Stimulated activated CD4-positive, alpha-beta T cell treated with anti-CD3 and anti-CD28 coated beads, Interleukin-15, amount 100 ng/mL, for 48 hours (primary cell): Measurements from ENCODE around the gene ARL2BP.

Experiments used
- DNase-seq, 2 donors: peaks; one replicate each; pipeline ENCODE4 v3.0.0-alpha.2; 2020; ENCODE audit warnings: low read depth in 2 of 2

Gene ARL2BP

DNA sequence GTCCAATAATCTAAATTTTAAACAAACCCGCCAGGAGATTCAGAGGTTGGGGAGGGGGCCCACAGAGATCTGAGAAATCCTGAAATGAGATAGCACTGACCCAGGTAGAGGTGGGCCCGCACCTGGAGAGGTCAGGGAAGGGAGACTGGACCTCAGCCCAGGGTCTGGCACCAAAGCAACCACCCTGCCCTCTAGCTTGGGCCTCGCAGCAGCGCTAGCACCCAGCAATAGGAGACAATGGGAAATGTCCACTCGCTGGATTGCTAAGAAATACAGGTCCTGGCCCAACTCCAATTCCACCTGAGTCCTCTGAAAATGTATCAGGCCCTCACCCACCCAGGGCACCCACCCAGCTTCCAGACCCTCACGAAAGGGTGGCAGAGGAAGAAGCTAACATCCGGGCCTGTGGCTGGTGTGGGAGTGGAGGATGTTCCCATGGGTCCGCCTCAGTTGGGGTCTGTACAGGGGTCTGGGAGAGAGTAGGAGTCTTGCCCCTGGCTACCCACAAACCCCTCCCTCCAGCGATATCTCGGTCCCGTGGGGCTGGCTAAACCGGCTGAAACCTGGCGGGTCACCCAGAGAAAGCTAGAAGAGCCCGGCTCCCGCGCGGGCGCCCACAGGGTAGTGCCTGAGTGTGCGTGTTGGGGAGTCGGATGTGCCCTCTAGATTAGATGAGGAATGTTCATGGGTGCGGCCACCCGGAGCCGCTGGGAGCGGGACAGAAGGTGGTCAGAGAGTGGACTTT, 38.3 kb downstream of the ARL2BP start:
- no peak for DNase-seq

DNA sequence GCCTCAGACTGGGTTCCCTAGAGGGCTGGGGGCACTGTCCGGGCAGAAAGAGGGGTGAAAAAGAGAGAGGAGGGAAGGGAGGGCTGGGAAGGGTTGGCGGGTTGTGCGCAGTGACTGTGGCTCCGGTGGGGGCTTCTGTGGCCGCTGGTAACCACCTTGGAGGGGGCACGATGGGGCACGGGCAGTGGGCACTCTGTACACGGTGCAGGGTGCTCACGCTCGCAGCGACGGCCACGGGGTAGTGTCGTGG, 38.8 kb downstream of the ARL2BP start:
- DNase-seq, result no peak

DNA sequence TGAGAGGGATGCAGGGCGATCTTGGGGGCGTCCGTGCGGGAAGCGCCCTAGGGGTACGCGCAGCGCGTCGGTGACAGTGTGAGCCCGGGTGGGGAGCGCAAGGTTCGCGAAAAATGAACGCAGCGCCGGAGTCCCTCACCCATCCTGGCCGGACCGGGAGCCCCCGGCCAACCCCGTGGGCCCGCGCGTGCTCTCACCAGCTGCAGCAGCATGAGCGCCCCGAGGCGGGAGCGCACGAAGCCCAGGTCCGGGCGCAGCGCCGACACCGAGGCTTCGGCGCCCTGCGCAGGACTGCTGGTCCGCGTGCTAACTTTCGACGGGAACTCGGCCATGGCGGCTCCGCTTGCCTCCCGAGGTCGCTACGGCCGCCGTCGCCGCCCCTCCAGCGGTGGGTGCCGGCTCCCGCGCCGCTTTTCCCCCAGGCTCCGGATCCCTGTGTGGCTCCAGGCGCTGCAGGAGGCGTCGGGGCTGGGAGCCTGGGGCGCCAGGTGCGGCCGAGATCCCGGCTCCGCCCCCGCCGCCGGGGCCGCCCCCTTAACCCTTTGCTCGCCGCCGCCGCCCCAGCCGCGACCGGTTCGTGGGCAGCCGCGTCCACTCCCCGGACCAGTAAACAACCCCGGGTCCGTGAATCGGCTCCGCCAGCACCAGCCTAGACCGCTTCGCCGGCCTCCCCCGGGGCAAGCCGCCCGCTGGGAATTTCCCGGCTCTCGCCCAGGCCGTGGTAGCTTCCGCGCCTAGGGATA, 39.3 kb downstream of the ARL2BP start, which contains the start of gene PLLP:
TSS of gene PLLP (minus strand) at position 464 of the 743 bp plus-strand sequence. CDS start at position 332, 132 bp downstream.
- DNase-seq, result no peak

DNA sequence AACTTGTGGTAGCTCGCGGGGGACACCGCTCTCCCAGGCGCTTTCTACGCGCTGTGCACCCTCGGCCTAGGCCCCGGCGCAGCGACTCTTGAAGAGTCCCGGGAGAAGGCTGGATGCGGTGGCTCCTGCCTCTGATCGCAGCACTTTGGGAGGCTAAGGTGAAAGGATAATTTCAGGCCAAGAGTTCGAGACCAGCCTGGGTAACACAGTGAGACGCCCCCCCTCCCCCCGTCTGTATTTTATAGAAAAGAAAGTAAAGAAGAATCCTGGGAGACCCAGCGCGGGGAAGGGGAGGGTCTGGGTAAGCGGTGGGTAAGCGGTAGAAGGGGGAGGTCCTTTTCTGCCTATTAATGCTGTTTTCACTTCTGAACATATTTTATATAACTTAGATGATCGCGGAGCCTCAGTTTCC, 39.9 kb downstream of the ARL2BP start:
- DNase-seq, result no peak

DNA sequence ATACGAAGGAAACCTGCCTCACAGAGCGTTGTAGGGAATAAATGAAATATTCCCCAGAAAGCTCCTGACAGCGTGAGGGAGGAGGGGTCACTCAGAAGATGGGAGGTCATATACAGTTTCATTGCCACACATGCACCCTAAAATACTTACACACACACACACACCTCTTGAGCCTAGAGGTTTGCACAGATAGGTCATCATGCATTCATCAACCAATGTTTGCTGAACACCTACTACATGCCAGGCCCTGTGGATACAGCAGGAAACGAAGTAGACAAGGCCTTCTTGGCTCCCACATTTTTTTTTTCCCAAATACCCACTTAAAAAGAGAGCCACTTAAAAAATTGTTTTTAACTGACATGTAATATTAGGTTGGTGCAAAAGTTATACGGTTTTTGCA, 40.3 kb downstream of the ARL2BP start:
- DNase-seq, result no peak

DNA sequence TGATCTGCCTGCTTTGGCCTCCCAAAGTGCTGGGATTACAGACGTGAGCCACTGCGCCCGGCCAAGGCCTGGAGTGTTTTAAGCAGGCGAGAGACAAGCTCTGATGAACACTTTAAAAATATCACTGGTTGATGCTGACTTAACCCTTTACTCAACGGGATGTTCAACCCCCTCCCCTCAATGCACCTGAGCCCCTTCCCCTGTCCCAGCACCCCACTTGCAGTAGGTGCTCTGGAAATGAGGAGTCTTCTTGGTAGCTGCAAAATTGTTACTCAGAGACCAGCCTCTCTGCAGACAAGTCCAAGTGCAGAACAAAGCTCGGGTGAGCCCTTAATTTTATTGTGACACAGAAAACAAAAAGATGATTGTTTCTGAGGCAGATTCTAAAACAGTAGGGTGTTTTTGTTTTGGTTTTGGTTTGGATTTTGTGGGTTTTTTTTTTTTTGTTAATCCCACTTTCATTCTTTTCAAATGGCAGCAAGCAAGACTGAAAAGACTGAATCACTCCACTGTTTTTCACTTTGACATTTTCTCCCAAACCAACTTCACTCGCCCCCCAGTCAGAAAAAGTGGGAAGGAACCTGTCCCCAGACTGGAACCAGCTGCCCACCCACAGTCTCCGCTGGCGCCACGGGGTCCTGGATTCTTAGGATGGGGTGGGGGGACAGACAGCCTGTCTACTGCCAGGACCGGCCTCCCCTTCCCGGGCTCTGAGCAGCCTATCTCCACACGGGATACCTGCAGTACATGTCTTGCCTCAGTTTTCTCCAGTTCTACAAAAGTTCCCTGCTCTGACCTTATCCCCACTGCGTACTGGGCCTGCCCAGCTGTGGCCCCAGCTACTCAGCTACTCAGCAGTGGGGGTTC, 44.6 kb downstream of the ARL2BP start:
- no peak for DNase-seq

DNA sequence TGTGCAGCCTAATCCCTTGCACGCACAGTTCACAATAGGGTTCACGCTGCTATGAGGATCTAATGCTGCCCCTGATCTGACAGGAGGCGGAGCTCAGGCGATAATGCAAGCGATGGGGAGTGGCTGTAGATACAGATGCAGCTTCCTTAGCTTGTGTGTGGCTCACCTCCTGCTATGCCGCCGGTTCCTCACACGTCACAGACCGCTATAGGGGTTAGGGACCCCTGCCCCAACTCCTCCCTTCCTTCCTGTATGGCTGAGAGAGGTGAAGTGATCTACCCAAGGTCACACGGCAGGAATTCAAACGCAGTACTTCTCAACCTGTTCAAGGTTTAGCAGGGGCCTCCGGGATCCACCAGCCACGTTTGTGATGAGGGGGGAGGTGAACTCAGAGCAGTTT, 52.8 kb downstream of the ARL2BP start:
- no peak for DNase-seq

DNA sequence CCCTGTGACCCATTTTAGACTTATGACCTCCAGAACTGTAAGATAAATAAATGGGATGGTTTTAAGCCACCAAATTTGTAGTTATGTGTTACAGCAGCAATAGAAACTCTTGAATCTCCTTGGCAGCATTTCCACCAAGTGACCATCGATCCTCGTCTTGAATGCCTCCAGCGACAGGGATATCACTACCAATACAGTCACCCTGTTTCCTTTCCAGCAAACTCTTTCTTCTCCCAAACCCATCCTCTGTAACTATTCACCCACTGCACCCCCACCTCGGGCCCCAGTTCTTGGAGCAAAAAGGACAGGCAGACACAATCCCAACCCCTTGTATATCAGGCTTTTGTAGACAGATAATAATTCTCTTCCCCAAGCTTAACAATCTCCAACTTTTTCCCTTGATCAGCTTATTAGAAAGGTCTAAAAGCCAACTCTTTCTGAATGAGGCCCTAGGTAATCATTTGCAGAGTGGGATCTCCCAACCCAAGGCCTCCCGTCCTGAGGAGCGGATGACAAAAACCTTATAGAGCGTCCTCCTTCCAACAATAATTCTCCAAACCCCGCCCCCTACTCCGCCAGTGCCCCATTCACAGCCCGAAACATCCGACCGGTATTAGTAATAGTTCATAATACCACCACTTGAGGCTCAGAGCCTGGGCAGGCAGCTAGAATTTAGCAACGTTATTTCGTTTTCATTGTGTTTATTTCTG, 54.1 kb downstream of the ARL2BP start:
- DNase-seq, result no peak

DNA sequence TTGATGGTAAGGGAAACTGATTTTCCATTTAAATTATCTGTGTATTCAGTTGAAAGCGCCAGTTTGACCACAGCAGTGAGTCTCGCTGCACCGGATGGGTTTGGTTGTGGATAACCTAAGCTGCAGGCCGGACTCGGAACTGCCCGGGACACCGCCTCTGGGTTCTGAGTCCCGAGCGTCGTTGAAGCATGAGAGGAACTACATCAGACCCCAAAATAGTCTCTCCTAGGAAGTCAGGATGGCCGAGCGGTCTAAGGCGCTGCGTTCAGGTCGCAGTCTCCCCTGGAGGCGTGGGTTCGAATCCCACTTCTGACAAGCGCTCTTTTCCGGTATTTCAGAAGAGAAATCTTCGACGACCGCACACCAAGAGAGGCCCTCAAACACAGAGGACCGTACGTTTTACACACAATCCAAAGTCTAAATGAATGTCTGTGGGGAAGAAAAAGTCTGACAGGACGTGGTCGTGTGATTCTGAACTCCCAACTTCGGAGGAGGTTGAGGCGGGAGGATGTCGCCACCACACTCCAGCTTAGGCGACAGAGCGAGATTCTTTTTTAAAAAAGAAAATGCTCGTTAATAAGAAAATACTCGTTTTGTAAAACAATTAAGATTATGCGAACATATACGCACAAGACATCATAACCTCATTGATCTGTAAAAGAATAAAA, 54.8 kb downstream of the ARL2BP start:
- peak; percentile 72 to 83 for DNase-seq

DNA sequence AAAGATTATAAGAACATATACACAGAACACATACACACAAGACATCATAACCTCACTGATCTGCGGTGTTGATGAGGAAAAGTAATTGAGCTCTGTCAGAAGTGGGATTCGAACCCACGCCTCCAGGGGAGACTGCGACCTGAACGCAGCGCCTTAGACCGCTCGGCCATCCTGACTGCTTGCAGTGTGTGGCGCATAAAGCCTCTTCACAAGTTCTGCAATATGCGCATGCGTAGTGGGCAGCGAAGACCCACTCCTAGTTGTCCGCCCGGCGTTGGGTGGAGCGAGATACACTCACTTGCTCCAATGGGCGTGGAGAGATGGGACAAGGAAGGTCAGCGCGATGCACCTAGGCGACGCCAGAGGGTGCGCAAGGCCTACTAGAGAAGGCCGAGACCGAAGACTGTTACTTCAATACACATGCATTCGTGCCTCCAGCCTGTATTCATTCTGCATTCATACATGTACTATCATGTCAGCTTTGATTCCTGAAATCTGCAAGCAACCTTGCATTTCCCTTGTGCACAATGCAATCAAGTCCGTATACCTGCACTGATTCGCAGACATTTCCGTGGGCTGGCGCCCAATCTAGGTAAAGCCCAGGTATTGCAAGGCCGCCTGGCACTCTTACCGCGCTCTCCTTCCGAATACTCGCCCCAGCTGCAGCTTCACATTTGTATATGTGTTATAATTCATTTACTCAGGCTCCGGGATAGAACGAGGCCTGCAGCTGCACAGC, 55.5 kb downstream of the ARL2BP start:
- DNase-seq, result peak; percentile 97 to 99

DNA sequence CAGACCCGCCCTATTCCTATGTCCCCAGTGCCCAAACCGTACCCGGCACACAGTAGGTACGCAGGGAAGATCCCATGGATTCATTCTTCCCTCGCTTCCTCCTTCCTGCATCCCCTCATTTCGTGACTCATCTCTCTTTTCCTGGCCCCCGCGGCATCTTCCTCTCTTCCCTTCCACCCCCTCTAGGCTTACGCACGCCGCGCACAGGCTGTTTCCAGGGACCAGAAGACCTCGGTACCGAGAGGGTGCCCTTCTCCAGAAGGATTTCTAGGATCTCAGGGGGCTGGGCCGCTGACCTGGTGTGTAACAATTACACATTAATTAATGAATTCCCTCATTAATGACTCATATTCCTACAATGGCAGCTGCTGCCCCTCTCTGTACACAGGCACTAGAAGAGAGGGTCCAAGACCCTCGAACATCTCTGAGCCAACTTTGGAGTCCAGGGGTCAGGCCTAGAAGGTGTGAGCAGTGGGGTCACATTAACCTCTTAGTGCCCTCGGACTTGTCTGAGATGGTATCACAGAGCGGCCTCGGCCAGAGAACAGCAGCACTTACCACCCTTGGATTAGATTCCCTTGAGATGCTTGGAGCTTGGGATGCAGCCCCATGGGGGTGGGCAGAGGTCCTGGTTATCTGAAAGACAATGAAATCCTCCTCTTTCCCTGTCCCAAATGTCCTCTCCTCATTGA, 56.2 kb downstream of the ARL2BP start:
- no peak for DNase-seq
